ENCODE results near the gene KTN1. TPM values are rescaled to one million over a fixed set of nuclear protein-coding genes. Genes with fewer than 3 reads are reported as not detected.

Gene KTN1
- total RNA-seq, 1 experiment from 2014 or later, result 199 TPM

- no TSS peak for BruUV-seq (replicated peaks)
- POLR2A ChIA-PET (ENCODE audit: low non-redundant PET), result no interaction called here
- H3K36me3 ChIP-seq (ENCODE audit: insufficient read depth, low read length, poor library complexity, severe bottlenecking), result peaks cover 60% of the 10 kb centered on the region
- TF ChIP-seq EZH2 (IDR thresholded peaks at IDR 0.05; ENCODE audit: borderline replicate concordance, low read depth, low read length, poor library complexity, severe bottlenecking) (no peak), CTCF (conservative IDR thresholded peaks at IDR 0.05; ENCODE audit: low read depth, low read length) (no peak)
- intact Hi-C loops (cut with micrococcal nuclease; ENCODE audit: unreplicated experiment), result no loop called here
- no peak for DNase-seq (ENCODE audit: low spot score)
- no peaks in the 10 kb centered on the region for H3K27me3 ChIP-seq (replicated peaks; ENCODE audit: insufficient read depth, low read depth, low read length, poor library complexity)
- H3K27ac ChIP-seq (ENCODE audit: low read depth, low read length, poor library complexity, severe bottlenecking), result no peak overlapping the region
- CTCF ChIA-PET, result no interaction called here
- no peaks in the 10 kb centered on the region for H3K4me1 ChIP-seq (ENCODE audit: insufficient read depth, low read length, poor library complexity, severe bottlenecking)
- no peaks in the 10 kb centered on the region for H3K9me3 ChIP-seq (ENCODE audit: low read depth, low read length, poor library complexity, severe bottlenecking)
- no peak overlapping the region for H3K4me3 ChIP-seq (ENCODE audit: low read depth, low read length, poor library complexity, severe bottlenecking)
Observed at GRCh38 chr14:55681096-55681495, 101.1 kb downstream of the KTN1 start.

- ChIA-PET CTCF (no interaction called here), POLR2A (ENCODE audit: low non-redundant PET) (no interaction called here)
- no peaks in the 10 kb centered on the region for H3K27me3 ChIP-seq (replicated peaks; ENCODE audit: insufficient read depth, low read depth, low read length, poor library complexity)
- no TSS peak for BruUV-seq (replicated peaks)
- H3K4me1 ChIP-seq (ENCODE audit: insufficient read depth, low read length, poor library complexity, severe bottlenecking), result peaks cover 9% of the 10 kb centered on the region
- H3K36me3 ChIP-seq (ENCODE audit: insufficient read depth, low read length, poor library complexity, severe bottlenecking), result peaks cover 28% of the 10 kb centered on the region
- H3K9me3 ChIP-seq (ENCODE audit: low read depth, low read length, poor library complexity, severe bottlenecking), result no peaks in the 10 kb centered on the region
- H3K27ac ChIP-seq (ENCODE audit: low read depth, low read length, poor library complexity, severe bottlenecking), result no peak overlapping the region
- H3K4me3 ChIP-seq (ENCODE audit: low read depth, low read length, poor library complexity, severe bottlenecking), result no peak overlapping the region
- no peak for DNase-seq (ENCODE audit: low spot score)
- TF ChIP-seq EZH2 (IDR thresholded peaks at IDR 0.05; ENCODE audit: borderline replicate concordance, low read depth, low read length, poor library complexity, severe bottlenecking) (no peak), CTCF (conservative IDR thresholded peaks at IDR 0.05; ENCODE audit: low read depth, low read length) (no peak)
- intact Hi-C loops (cut with micrococcal nuclease; ENCODE audit: unreplicated experiment), result no loop called here
Observed at GRCh38 chr14:55684956-55685584, 105.1 kb downstream of the KTN1 start.

- no TSS peak for BruUV-seq (replicated peaks)
- TF ChIP-seq EZH2 (IDR thresholded peaks at IDR 0.05; ENCODE audit: borderline replicate concordance, low read depth, low read length, poor library complexity, severe bottlenecking) (no peak), CTCF (conservative IDR thresholded peaks at IDR 0.05; ENCODE audit: low read depth, low read length) (no peak)
Observed at GRCh38 chr14:55686713-55687112, 106.7 kb downstream of the KTN1 start.

More at GRCh38 chr14:55686713-55687112, 106.7 kb downstream of the KTN1 start:
- no peak overlapping the region for H3K27ac ChIP-seq (ENCODE audit: low read depth, low read length, poor library complexity, severe bottlenecking)
- peaks cover 25% of the 10 kb centered on the region for H3K4me1 ChIP-seq (ENCODE audit: insufficient read depth, low read length, poor library complexity, severe bottlenecking)
- no peak for DNase-seq (ENCODE audit: low spot score)
- POLR2A ChIA-PET (ENCODE audit: low non-redundant PET), result no interaction called here
- H3K4me3 ChIP-seq (ENCODE audit: low read depth, low read length, poor library complexity, severe bottlenecking), result no peak overlapping the region
- H3K36me3 ChIP-seq (ENCODE audit: insufficient read depth, low read length, poor library complexity, severe bottlenecking), result peaks cover 14% of the 10 kb centered on the region
- no peaks in the 10 kb centered on the region for H3K9me3 ChIP-seq (ENCODE audit: low read depth, low read length, poor library complexity, severe bottlenecking)
- H3K27me3 ChIP-seq (replicated peaks; ENCODE audit: insufficient read depth, low read depth, low read length, poor library complexity), result no peaks in the 10 kb centered on the region
- CTCF ChIA-PET, result no interaction called here
- intact Hi-C loops (cut with micrococcal nuclease; ENCODE audit: unreplicated experiment), result no loop called here

Measured in A673 (cell line).